CD1c-positive myeloid dendritic cell (primary cell): ENCODE results near the gene TCF23.
"Not testable (repeated sequence)": the region's sequence is repeated elsewhere in the genome, so short reads cannot be mapped to it uniquely, and the experiment has no call there.

Experiments
- DNase-seq: peaks from one replicate; pipeline ENCODE4 v3.0.0-alpha.2; 2016; ENCODE audit errors: extremely low spot score

The TCF23 gene

DNA sequence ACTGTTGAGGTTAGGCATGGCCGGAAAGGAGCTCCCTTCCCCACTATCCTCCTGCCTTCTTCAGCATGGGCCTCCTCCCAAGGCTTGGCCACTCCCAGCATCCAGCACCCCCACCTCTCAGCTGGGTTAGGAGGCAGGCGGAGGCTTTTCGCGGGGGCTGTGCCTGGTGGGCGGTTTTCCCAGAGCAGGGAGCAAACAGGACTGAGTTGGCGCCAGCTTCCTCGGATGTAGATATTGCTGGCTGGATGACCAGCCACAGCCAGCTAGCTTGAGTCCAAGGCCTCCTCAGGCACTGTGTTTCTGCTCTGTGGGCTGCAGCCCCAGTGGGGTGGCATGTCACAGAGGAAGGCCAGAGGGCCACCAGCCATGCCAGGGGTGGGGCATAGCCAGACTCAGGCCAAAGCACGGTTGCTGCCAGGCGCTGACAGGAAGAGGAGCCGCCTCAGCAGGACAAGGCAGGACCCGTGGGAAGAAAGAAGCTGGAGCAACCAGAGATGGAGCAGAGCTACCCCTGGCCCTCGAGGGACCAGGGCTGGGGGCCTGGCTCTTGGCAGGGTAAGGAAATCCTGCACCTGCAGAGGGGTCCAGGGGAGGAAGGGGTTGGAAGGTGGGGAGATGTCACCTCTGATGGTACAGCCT lies at the start of gene TCF23:
Gene TCF23 (plus strand): TSS at position 204 of the 639 bp plus-strand sequence. CDS start 130 bp downstream, at position 334.
- no peak for DNase-seq

DNA sequence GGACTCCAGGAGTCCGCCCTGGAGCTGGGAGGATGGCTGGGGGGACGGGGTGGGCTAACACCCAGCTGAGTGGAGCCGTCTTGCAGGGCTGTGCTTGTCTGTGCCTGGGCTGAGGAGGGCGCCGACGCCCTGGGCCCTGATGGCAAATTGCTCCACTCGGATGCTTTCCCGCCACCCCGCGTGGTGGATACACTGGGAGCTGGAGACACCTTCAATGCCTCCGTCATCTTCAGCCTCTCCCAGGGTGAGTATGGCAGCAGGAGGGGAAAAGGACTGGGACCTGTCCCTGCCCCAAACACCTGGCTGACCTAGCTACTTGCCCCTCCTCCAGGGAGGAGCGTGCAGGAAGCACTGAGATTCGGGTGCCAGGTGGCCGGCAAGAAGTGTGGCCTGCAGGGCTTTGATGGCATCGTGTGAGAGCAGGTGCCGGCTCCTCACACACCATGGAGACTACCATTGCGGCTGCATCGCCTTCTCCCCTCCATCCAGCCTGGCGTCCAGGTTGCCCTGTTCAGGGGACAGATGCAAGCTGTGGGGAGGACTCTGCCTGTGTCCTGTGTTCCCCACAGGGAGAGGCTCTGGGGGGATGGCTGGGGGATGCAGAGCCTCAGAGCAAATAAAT lies 49.4 kb upstream of the TCF23 start:
- DNase-seq: no peak

DNA sequence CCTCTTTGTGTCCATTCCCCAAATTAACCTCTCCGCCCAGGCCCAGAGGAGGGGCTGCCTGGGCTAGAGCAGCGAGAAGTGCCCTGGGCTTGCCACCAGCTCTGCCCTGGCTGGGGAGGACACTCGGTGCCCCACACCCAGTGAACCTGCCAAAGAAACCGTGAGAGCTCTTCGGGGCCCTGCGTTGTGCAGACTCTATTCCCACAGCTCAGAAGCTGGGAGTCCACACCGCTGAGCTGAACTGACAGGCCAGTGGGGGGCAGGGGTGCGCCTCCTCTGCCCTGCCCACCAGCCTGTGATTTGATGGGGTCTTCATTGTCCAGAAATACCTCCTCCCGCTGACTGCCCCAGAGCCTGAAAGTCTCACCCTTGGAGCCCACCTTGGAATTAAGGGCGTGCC lies 48.8 kb upstream of the TCF23 start:
- no peak for DNase-seq

DNA sequence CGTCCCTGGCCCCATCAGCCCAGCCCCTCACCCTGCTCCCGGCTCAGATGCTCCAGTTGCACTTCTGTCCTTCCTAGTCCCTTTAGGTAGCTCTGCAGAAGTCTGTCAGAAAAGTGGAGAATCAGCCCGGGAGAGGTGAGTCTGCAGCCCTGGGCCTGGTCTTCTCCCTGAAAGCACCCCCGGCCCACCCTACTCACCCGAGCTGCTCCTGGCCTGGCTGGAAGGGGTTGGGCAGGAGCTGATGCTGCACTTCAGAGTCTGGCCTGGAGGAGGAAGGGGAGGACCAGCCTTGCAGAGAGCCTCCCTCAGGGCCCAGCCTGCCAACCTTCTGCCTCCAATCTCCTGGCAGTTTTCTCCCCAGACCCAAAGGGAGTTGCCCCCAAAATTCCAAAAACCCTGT lies 46.5 kb upstream of the TCF23 start:
- DNase-seq: no peak

DNA sequence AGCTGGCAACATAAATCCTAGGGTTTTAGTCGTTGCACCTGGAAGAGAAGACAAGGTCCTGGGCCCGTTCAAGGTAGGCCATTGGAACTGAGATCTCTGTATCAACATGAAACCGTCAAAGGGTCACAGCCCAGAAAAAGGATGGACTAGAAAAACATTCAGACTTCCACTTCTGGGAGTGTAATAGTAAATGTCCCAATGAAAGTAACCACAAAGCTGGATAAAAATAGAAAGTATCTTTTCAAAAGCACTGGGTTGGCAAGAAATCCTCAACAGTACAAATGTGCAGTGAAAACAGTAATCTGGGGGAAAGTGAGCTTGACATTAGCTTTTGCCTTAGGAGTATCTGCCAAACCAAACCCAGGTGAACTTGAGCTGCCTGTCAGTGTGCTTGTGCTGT lies 42.8 kb upstream of the TCF23 start:
- DNase-seq: no peak

DNA sequence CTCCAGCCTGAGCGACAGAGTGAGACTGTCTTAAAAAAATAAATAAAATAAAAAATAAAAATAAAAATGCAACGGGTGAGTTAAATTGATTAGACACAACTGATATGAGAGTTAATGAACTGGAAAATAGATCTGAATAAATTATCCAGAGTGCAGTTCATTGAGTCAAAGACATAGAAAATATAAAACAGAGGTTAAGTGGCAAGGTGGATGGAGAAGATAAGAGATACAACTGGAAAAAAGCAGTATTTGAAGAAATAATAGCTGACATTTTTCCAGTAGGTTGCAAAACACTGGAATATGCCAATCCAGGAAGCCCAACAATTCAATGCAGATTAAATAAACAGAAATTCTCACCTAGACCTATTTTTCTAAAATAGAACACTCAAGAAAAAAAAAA lies 40.6 kb upstream of the TCF23 start:
- DNase-seq: no peak

DNA sequence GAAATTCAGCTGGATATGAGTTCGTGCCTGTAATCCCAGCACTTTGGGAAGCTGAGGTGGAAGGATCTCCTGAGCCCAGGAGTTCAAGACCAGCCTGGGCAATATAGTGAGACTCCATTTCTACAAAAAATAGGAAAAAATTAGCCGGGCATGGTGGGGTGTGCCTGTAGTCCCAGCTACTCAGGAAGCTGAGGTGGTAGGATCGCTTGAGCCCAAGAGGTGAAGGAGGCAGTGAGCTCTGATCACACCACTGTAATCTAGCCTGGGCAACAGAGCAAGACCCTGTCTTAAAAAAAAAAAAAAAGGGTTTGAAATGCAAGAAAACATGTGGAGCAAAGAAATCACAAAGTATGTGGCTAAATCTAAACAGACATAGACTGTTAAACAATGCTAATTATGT lies 39.7 kb upstream of the TCF23 start:
- DNase-seq: no peak

DNA sequence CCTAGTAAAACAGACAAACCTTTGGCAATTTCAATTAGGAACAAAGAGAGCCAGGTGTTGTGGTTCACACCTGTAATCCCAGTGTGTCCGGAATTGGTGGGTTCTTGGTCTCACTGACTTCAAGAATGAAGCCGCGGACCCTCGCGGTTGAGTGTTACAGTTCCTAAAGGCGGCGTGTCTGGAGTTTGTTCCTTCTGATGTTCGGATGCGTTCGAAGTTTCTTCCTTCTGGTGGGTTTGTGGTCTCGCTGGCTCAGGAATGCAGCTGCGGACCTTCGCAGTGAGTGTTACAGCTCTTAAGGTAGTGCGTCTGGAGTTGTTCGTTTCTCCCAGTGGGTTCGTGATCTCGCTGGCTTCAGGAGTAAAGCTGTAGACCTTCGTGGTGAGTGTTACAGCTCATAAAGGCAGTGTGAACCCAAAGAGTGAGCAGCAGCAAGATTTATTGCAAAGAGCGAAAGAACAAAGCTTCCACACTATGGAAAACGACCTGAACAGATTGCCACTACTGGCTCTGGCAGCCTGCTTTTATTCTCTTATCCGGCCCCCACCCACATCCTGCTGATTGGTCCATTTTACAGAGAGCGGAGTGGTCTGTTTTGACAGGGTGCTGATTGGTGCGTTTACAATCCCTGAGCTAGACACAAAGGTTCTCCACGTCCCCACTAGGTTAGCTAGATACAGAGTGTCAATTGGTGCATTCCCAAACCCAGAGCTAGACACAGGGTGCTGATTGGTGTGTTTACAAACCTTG lies 38.0 kb upstream of the TCF23 start:
- DNase-seq: not testable (repeated sequence)

DNA sequence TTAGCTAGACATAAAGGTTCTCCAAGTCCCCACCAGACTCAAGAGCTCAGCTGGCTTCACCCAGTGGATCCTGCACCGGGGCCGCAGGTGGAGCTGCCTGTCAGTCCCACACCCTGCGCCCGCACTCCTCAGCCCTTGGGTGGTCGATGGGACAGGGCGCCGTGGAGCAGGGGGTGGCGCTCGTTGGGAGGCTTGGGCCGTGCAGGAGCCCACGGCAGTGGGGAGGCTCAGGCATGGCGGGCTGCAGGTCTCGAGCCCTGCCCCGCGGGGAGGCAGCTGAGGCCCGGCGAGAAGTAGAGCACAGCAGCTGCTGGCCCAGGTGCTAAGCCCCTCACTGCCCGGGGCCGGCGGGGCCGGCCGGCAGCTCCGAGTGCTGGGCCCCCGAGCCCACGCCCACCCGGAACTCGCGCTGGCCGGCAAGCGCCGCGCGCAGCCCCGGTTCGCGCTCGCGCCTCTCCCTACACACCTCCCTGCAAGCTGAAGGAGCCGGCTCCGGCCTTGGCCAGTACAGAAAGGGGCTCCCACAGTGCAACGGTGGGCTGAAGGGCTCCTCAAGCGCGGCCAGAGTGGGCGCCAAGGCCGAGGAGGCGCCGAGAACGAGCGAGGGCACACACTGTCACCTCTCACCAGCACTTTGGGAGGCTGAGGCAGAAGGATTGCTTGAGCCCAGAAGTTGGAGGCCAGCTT lies 37.3 kb upstream of the TCF23 start:
- DNase-seq: not testable (repeated sequence)

DNA sequence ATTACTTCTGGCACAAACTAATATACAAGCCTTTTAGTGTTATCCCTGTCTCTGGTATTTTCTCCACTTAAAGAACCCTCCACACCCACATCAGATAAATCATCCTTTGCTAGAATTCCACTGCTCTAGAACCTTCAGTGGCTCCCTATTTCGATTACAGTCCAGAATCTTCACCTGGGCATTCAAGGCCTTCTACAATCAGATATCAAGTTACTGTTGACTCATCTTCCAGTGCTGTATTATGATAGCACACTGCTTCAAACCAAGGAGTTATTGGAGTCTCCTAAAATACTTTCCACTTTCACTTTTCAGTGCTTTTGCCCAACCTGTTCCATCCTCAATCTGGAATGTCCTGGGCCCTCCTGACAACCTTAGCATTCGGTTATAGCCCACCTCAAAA lies 33.3 kb upstream of the TCF23 start:
- no peak for DNase-seq

DNA sequence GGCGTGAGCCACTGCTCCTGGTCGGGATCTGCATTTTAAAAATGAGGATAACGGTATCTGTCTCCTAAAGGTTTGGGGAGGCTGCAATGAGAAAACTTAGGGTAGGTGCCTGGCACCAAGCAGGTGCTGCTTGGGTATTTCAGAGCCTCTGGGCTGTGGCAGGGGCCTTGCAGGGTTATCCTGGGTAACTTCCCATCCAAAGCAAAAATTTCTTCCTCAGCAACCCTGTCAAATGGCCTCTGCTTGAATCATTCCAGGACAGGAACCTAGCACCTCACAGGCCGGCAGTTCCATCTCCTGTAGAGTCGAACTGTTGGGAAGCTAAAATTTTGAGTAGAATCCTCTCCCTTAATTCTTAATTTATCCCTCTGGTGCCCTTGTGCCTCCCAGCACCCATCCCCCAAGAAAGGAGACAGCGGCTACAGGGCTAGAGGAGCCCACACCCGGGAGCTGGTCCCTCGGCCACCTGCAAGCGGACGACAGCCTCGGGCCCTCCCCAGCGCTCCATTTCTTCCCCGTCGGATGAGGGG lies 30.7 kb upstream of the TCF23 start:
- DNase-seq: no peak

DNA sequence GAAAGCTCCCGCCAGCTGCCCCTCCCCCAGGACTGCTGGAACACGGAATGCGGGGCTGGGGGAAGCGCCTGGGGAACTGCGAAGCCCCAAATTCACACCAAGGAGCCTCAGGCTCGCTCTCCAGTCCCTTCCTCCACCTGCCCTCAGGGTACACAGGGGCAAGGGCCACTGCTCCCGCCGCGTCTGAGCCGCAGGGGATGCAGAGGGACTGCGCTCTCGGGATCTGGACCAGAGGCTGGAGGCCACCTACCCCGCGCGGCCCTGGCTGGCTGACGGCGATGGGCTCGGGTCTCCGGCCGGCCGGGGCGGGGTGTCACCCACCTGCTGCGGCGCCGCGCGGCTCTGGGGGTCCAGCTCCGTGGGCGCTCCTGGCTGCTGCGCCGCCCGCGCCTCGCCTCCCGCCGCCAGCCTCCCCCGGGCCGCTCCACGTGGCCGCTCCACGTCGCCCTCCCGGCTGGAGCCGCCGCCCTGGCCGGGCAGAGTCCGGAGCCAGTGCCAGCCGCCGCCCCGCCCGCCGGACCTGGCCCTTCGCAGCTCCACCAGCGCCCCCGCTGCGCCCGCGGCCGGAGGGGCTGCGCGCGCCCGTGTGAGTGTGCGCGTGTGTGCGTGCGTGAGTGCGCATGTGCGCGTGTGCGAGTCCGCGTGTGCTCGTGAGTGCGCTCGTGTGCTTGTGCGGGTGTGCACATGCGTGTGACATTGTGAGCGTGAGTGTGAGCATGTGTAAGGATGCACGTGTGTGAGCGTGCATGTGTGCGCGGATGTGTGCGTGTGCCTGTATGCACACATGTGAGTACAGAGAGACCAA lies 30.1 kb upstream of the TCF23 start, which contains the start of gene CGREF1:
Gene CGREF1 (minus strand): TSS at position 604 of the 805 bp plus-strand sequence. CDS start 14,762 bp downstream, outside the sequence.
- peak; percentile 21 for DNase-seq

DNA sequence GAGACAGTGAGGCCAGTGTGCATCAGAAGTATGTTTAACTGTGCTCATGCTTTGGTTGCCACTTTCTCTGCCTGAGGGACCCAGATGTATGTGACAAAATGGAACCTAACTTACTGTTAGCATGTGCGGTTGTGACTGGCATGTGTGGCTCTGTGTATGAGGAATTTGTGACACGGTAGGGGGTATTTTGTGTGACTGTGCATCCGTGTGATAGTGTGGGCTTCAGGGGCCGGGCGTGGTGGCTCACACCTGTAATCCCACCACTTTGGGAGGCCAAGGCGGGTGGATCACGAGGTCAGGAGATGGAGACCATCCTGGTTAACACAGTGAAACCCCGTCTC lies 29.5 kb upstream of the TCF23 start:
- DNase-seq: not testable (repeated sequence)

DNA sequence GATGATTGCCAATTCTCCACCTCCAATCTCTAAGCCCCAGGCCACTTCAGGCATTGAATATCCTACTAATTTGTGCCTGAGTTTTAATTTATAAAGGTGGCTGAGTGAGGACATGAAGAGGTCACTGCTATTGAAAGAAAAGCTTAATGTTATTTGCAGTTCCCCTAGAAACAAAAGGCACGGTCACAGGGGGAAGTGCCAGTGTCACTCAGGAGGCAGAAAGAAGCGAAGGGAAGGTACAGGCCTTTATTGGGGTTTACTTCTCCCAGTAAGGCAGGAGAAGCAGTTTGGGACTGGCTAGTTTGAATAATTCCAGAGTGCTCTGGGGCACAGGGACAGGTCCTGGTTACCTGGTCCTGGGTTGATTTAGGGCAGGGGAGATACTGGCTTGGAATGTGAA lies 26.9 kb upstream of the TCF23 start:
- peak; percentile 28 for DNase-seq

DNA sequence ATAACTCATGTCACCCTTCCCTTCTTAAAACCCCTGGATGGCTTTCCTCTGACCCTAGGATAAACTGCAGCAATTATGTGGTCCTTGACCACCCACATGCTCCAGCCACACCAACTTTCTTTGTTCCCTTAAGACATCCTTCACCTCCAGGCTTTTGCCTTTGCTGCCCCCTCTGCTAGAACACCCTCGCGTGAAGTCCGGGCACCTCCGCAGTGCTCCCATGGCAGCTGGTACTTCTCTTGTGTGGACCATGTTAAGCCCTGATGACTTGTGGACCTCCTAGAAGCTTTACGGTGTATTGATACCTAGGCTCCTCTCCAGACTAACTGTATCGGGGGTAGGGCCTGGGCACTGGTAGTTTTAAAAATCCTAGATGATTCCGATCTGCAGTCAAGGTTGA lies 26.0 kb upstream of the TCF23 start:
- DNase-seq: no peak

DNA sequence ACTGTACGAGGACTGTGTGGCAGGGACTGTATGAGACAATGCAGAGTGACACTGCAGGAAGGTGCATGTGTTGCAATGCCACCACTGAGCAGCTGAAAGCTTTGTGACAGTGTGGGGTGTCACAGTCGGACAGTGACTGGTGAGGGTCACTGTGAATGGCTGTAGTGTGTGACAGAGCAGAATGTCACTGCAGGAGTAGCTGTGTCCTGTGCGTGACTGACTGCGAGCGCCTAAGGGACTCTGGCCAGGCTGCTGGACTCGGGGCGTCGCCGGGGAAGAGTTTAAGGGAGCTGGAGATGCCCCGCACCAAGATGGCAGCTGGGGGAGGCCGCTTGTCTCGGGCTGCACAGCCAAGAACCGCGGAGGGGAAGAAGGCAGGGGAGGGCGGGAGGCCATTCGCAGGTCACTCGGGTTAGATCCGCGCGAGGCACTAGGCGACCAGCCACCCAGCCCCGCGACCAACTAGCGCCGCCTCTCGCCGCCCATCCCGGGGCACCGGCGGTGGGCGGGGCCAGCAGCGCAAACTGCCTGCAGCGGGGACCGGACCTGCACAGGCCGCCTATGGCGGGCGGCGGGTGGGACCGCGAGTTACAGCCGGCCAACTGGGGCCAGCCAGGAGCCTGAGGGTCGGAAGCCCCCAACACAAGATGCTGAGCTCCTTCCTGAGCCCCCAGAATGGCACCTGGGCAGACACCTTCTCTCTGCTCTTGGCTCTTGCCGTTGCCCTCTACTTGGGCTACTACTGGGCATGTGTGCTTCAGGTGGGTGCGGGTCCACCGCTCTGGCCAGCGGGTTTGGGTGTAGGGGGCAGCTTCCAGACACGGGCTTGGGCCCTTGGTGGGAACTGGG lies 25.3 kb upstream of the TCF23 start, which contains the start of gene ABHD1:
Gene ABHD1 (plus strand): TSS at position 514 of the 849 bp plus-strand sequence. CDS start 134 bp downstream, at position 648.
- DNase-seq: peak; percentile 69

DNA sequence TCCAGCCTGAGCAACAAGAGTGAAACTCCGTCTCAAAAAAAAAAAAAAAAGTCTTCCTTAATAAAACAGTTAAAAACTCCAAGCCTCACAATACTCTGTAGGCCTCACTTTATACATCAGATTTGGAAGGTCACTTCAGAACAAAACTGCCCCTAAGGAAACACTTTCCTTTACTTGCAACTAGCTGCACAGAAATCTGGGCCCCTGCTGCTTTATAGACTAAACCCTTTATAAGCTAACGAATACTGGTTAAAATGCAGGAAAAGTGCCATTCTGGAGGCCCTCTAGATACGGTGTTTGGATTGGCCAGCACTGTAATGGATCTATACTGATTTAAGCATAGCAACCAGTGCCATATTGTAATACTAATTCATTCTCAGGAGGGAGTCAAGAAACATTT lies 23.7 kb upstream of the TCF23 start:
- no peak for DNase-seq

DNA sequence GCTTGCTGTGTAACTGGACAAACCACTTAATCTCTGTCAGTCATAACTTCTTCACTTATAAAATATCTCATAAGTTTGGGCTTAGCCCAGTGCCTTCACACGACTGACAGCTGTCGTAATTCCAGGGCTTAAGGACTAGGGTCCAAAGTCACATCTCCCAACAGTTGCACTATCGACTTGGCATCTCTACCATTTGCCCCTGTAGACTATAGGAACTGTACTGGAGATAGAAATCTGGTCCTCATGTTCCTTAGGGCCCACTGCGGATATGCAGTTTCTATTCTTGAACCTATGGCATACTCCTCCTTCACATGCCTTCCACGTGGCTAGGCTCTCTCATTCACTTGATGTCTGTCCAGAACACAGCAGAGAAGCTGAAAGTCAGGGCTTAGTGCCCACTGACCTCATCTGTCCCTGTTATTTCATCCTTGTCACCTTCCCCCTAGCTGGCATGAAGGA lies 22.5 kb upstream of the TCF23 start:
- no peak for DNase-seq

DNA sequence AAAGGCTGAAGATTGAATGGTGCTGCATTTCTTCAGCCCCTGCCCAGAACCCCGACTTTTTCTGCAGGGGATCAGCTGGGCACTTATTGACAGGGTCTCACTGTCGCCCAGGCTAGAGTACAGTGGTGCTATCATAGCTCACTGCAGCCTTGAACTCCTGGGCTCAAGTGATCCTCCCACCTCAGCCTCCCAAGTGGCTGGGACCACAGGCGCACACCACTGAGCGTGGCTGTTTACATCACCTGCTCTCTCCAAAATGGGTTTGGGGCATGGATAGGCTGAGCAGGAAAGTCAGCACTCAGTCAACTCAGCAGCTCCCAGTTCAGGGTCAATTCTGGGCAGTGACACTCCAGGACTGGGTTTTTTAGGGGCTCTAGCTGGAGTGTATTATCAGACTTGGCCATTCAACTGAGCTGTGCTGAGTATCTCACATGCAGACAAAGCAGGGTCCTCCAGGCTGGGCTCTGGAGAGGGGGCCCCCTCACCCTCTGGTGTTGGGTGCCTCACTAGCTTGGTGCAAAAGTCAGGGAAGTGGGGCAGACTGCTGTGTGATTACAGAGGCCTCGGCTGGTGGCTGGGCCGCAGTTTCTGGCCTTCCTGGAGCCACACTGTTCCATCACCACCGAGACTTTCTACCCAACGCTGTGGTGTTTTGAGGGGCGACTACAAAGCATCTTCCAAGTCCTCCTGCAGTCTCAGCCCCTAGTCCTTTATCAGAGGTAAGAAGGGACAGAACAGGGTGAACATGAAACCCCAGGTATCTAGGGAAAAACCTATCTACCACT lies 20.7 kb upstream of the TCF23 start:
- DNase-seq: no peak
